IPS DF 6.9 (cell line): ENCODE measurements around the gene DIO1.

Source experiments
- DNase-seq: peaks from one replicate; pipeline ENCODE4 v3.0.0-alpha.2; 2013; ENCODE audit warnings: low read depth, low spot score
- H3K27ac ChIP-seq: one replicate; pipeline ENCODE4 v1.5.1; 2013; ENCODE audit warnings: low read length, control low read depth
- H3K27me3 ChIP-seq: 2 replicates; pipeline ENCODE4 v1.6.1; 2013; ENCODE audit warnings: mild to moderate bottlenecking, low read length; ENCODE audit not compliant: control insufficient read depth, insufficient read depth
- H3K36me3 ChIP-seq: 2 replicates; pipeline ENCODE4 v1.6.1; 2013; ENCODE audit warnings: low read length; ENCODE audit not compliant: control insufficient read depth, insufficient read depth
- H3K4me1 ChIP-seq: 2 replicates; pipeline ENCODE4 v1.6.1; 2013; ENCODE audit warnings: low read length; ENCODE audit not compliant: control insufficient read depth, insufficient read depth
- H3K4me3 ChIP-seq: 2 replicates; pipeline ENCODE4 v1.5.1; 2013; ENCODE audit warnings: mild to moderate bottlenecking, low read length
- H3K9me3 ChIP-seq: 2 replicates; pipeline ENCODE4 v1.6.1; 2013; ENCODE audit warnings: low read length, inconsistent platforms; ENCODE audit not compliant: control insufficient read depth, insufficient read depth
- WGBS: extraction: QIAGEN DNeasy Blood & Tissue Kit; methylation state at CpG from one replicate; pipeline ENCODE4 v1.1.7; 2013; ENCODE audit warnings: mixed read lengths, missing lambda C conversion rate; ENCODE audit not compliant: insufficient read length, insufficient coverage; 5-methylcytosine and 5-hydroxymethylcytosine counted together

DIO1 gene

DNA sequence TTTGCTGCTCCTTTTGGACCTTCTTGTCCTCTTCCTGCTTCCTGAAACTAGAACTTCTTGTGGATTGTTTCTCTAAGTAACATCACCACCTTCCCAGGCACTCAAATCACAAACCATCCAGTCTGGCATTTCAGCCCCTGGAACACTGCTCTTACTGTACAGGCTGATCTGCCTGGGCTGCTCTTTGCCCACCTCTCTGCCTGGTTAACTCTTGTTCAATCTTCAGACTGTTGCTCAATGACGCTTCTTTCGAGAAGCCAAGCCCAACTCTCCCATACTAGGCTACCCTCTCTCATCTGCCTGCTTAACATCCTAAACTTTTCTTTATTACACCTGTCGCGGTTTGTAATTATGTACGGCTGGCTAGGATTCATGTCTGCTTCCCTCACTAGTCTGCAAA, 657 bp downstream of the DIO1 start:
- H3K27me3 ChIP-seq: no peaks in the 10 kb centered on the region
- no peaks in the 10 kb centered on the region for H3K4me1 ChIP-seq
- no peaks in the 10 kb centered on the region for H3K9me3 ChIP-seq
- DNase-seq: no peak
- no peak overlapping the region for H3K27ac ChIP-seq
- no CpG with 5 or more reads among the region's 5 CpGs for WGBS
- no peaks in the 10 kb centered on the region for H3K36me3 ChIP-seq
- no peak overlapping the region for H3K4me3 ChIP-seq

DNA sequence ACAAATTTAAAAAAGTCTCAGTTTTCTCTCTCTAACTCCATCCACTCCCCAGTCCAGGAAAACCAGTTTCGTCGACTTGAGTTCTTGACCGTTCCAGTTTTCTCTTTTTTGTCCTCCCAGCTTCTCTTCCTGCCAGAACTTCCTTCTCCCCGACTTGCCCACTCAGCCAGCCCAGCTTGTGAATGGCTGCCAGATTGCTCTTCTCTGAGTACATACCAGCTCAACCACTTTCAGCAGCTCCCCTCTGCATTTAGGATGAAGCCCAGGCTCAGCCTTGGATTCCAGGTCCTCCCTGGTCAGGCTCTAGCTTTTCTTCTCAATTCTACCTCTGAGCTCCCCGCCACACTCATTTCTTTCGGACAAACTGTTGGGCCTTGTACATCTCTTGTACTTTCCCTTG, 1.4 kb downstream of the DIO1 start:
- H3K4me1 ChIP-seq: no peaks in the 10 kb centered on the region
- no peaks in the 10 kb centered on the region for H3K27me3 ChIP-seq
- no CpG with 5 or more reads among the region's 6 CpGs for WGBS
- H3K36me3 ChIP-seq: no peaks in the 10 kb centered on the region
- DNase-seq: no peak
- H3K9me3 ChIP-seq: no peaks in the 10 kb centered on the region
- no peak overlapping the region for H3K4me3 ChIP-seq
- H3K27ac ChIP-seq: no peak overlapping the region

DNA sequence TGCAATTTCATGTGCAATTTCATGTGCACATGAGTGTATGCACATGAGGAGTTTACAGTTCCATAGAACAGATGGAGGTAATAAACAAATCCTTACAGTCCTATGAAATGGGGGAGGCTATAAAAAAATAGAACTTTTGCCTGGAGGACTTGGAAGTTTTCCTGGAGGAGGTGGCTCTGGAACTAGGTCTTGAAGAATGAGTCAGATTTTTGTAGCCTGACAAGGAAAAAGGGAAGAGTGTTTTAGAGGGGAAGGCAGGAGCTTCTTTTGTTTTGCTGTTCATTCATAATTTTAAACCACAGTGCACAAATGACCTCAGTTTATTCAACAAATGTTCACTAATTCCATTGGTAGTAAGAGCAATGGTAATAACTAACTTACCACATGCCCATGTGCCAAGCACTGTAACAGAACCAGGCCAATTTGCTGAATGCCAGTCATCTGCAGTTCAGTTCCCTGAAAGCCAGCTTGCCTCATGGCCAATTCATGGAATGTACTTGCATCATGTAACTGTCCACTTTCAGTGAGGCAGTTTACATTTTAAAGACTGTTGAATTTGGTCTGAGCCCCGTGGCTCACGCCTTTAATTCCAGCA, 2.7 kb downstream of the DIO1 start:
- H3K27ac ChIP-seq: no peak overlapping the region
- H3K4me3 ChIP-seq: no peak overlapping the region
- no peak for DNase-seq
- no peaks in the 10 kb centered on the region for H3K9me3 ChIP-seq
- no peaks in the 10 kb centered on the region for H3K27me3 ChIP-seq
- no CpG with 5 or more reads among the region's 2 CpGs for WGBS
- no peaks in the 10 kb centered on the region for H3K4me1 ChIP-seq
- H3K36me3 ChIP-seq: no peaks in the 10 kb centered on the region

DNA sequence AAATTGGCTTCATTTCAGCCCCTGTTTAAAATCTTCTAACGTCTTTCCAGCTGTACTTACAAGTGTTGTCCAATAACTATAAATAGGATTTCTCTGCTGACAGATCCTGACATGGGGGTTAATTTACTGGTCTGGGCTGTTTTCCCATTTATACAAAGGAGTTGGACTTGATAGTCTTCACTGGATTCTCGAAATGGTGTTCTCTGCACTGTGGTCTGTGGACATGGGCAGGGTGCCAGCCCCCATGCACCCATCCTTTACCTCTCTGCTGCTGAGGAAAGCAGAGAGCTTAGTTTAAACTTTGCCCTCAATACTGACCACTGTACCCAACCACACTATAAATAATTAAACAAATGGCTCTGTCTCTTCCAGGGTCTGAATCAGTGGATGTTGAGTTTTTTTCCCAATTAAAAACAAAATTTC, 5.2 kb downstream of the DIO1 start:
- H3K27ac ChIP-seq: no peak overlapping the region
- no peaks in the 10 kb centered on the region for H3K36me3 ChIP-seq
- no peak for DNase-seq
- H3K27me3 ChIP-seq: no peaks in the 10 kb centered on the region
- H3K9me3 ChIP-seq: no peaks in the 10 kb centered on the region
- H3K4me3 ChIP-seq: no peak overlapping the region
- no CpG with 5 or more reads among the region's 2 CpGs for WGBS
- no peaks in the 10 kb centered on the region for H3K4me1 ChIP-seq

DNA sequence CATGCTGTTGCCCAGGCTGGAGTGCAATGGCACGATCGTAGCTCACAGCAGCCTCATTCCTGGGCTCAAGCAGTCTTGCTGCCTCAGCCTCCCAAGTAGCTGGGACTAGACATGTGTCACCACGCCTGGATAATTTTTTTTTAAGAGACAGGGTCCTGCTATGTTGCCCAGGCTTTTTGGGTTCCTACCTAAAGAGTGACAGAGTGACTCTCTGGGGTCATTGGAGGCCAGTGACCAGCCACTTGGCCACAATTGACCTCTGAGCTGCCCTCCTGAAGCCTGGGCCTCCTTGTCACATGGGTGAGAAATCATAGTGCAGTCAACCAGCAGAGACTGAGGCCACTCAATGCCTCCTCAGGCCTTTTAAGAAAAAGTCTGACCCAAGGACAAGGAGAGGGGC, 5.7 kb downstream of the DIO1 start:
- Histone ChIP-seq H3K4me1 (no peaks in the 10 kb centered on the region), H3K9me3 (no peaks in the 10 kb centered on the region), H3K27me3 (no peaks in the 10 kb centered on the region), H3K36me3 (no peaks in the 10 kb centered on the region), H3K4me3 (no peak overlapping the region), H3K27ac (no peak overlapping the region)
- no CpG with 5 or more reads among the region's 3 CpGs for WGBS
- no peak for DNase-seq

DNA sequence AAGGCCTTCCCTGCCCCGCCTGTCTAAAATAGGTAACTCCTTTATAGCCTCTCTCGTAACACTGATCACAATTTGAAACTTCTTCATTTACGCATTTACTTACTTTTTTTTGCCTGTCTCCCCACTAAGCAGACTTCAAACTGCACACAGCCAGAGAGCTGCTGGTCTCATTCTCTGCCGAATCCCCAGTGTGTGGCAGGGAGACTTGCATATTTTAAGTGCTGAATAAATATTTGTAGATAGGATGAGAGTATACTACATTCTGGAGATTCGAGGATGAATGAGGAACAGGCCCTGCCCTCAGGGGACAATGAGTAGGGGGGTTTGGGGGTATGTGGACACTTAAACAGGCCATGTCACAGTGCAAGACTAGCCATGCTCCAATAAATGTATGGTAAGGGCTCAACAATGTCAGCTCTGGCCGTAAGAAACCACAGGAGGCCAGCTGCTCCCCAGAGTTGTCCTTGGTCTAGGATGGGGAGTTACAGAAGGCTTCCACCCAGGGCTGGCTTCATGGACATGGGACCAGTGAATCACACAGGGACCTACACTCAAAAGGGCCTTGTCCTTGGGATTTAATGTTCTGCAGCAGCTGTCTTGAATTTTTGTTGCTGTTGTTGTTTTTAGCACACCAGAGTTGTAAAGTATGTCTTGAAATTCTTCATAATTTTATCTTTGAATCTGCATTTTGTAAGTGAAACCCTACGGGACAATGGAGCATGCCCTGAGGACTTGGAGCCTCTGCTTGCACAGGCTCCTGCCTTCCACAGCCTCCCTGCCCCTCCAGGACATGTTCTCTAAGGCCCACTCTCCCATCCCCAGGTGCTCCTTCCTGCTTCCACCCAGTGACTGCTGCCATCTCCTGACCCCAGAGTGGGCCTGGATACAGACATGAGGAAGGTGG, 8.5 kb downstream of the DIO1 start:
- no CpG with 5 or more reads among the region's 7 CpGs for WGBS
- H3K4me1 ChIP-seq: no peaks in the 10 kb centered on the region
- no peak overlapping the region for H3K27ac ChIP-seq

DNA sequence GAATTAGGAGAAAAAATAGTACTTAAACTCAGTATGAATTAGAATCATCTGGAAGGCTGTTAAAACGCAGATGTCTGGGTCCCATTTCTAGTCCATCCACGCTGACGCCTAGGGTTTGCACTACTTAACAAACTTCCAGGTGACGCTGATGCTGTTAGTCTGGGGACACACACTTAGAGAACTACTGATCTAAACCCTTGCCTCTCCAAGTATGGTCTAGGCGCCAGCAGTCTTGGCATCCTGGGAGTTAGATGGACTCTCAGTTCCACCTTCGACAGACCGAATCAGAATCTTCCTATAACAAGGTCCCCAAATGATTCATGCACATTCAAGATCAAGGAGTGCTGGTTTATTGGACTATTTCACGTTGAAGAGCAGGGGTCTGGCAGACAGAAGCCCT, 11.5 kb downstream of the DIO1 start:
- Histone ChIP-seq H3K27me3 (no peaks in the 10 kb centered on the region), H3K4me1 (no peaks in the 10 kb centered on the region), H3K36me3 (no peaks in the 10 kb centered on the region), H3K9me3 (no peaks in the 10 kb centered on the region), H3K4me3 (no peak overlapping the region), H3K27ac (no peak overlapping the region)
- DNase-seq: no peak
- no CpG with 5 or more reads among the region's 8 CpGs for WGBS

More for the DNA sequence above, 8.5 kb downstream of the DIO1 start:
- H3K9me3 ChIP-seq: no peaks in the 10 kb centered on the region
- H3K36me3 ChIP-seq: no peaks in the 10 kb centered on the region
- no peak for DNase-seq
- no peaks in the 10 kb centered on the region for H3K27me3 ChIP-seq
- H3K4me3 ChIP-seq: no peak overlapping the region

DNA sequence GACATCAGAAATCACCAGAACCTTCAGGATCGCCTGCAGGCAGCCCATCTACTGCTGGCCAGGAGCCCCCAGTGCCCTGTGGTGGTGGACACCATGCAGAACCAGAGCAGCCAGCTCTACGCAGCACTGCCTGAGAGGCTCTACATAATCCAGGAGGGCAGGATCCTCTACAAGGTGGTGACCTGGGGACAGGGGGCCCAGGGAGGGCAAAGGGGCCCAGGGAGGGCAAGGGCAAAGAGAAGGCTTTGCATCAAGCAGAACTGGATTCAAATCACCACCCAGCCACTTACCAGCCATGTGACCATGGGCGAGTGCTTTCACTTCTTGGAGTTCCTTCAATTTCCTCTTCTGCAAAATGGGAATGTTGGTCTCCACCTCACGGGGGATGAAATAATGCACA, 12.1 kb downstream of the DIO1 start:
- no peak overlapping the region for H3K27ac ChIP-seq
- no peaks in the 10 kb centered on the region for H3K36me3 ChIP-seq
- H3K9me3 ChIP-seq: no peaks in the 10 kb centered on the region
- H3K27me3 ChIP-seq: no peaks in the 10 kb centered on the region
- no peak for DNase-seq
- H3K4me3 ChIP-seq: no peak overlapping the region
- H3K4me1 ChIP-seq: no peaks in the 10 kb centered on the region
- WGBS: no CpG with 5 or more reads among the region's 4 CpGs

DNA sequence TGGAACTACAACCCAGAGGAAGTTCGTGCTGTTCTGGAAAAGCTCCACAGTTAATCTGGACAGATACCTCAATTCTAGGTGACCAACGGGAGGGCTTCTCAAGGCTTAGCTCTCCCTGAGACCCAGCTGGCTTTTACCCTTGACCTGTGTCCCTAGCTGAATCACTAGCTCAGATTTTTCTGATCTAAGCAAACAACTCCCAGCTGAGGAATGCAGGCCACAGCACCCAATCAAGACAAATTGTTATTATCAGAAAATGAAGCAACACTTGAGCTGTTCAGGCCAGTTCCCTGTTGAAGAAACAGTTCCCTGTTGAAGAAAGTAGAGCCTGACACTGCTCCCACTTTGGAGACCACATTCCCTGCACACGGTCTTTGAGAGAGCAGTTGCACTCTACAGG, 16.0 kb downstream of the DIO1 start:
- Histone ChIP-seq H3K27ac (no peak overlapping the region), H3K4me3 (no peak overlapping the region), H3K4me1 (peaks cover 1% of the 10 kb centered on the region; the same call in 1 of the 2 replicates), H3K36me3 (no peaks in the 10 kb centered on the region), H3K27me3 (no peaks in the 10 kb centered on the region), H3K9me3 (no peaks in the 10 kb centered on the region)
- WGBS: no CpG with 5 or more reads among the region's 3 CpGs
- DNase-seq: no peak

DNA sequence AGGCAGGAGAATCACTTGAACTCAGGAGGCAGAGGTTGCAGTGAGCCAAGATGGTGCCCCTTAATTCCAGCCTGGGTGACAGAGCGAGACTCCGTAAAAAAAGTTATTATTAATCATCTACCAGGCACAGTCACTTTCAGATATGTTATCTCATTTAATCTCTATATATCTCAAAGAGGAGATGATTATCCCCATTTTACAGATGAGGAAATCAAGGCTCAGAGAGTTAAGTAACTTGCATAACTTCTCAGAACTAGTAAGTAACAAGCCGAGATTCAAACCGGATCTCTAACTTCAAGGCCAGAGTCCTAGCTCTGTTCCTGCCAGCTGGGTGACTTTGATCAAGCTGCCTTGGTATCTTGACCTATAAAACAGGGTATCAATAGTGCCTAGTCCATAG, 17.5 kb downstream of the DIO1 start:
- DNase-seq: no peak
- H3K36me3 ChIP-seq: no peaks in the 10 kb centered on the region
- H3K4me1 ChIP-seq: peaks cover 1% of the 10 kb centered on the region; the same call in 1 of the 2 replicates
- no CpG with 5 or more reads among the region's 4 CpGs for WGBS
- H3K4me3 ChIP-seq: no peak overlapping the region
- H3K9me3 ChIP-seq: no peaks in the 10 kb centered on the region
- H3K27ac ChIP-seq: no peak overlapping the region
- no peaks in the 10 kb centered on the region for H3K27me3 ChIP-seq
